ENCODE results near the gene PLA2G12B.

The PLA2G12B gene

DNA sequence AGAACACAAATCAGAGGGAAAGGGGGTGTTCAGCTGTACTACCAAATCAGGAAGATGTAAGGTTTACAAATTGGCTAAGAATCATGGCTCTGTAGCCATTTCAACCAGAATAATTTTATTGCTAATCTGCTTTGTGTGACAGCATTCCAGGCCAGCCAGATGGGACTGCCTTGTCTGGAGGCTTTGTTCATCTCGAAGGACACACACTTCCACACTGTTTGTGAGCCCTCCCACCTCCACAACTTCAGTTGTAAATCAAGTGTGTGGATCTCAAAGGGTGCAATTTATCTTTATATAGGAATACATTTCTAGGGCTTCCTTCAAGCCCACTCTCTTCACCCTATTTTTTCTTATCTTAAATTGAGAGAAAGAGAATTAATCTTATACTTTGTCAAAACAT, 68.0 kb downstream of the PLA2G12B start:
- TF ChIP-seq, protein P1, sequence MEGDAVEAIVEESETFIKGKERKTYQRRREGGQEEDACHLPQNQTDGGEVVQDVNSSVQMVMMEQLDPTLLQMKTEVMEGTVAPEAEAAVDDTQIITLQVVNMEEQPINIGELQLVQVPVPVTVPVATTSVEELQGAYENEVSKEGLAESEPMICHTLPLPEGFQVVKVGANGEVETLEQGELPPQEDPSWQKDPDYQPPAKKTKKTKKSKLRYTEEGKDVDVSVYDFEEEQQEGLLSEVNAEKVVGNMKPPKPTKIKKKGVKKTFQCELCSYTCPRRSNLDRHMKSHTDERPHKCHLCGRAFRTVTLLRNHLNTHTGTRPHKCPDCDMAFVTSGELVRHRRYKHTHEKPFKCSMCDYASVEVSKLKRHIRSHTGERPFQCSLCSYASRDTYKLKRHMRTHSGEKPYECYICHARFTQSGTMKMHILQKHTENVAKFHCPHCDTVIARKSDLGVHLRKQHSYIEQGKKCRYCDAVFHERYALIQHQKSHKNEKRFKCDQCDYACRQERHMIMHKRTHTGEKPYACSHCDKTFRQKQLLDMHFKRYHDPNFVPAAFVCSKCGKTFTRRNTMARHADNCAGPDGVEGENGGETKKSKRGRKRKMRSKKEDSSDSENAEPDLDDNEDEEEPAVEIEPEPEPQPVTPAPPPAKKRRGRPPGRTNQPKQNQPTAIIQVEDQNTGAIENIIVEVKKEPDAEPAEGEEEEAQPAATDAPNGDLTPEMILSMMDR (conservative IDR thresholded peaks at IDR 0.05), result no peak
- H3K27ac ChIP-seq, result no peak overlapping the region

DNA sequence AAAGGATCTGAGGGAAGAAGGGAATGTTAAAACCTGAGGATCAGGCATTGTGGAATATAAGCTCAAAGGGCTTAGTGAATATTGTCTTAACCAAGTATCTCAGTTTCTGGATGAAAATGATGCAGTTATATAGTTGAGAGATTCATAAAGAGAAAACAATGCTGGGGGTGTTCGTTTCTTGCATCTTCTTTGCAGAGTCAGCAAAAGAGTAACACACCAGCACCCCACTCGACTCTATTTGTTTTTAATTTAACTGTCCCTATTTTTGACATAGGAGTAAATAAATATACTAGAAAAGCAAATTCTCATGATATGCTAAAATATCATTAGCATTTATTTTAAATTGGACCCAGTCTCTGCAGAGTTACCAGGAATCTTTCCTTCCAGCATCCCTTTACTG, 68.7 kb downstream of the PLA2G12B start:
- H3K27ac ChIP-seq, result no peak overlapping the region
- TF ChIP-seq, protein P1 (conservative IDR thresholded peaks at IDR 0.05), result no peak

All from VCaP (cell line).